GM23248 (cell line): ENCODE results near the gene UPP1.

Source experiments
- EZH2 ChIP-seq: fragments of 200-600 bp; sonication (generic); IDR thresholded peaks from 2 replicates; pipeline ENCODE4 v1.6.1; 2018; ENCODE audit warnings: antibody characterized with exemption, mild to moderate bottlenecking; ENCODE audit not compliant: insufficient read depth, poor library complexity, severe bottlenecking
- EZH2phosphoT487 ChIP-seq: fragments of 200-600 bp; sonication (generic); IDR thresholded peaks from 2 replicates; pipeline ENCODE4 v1.6.1; 2018; ENCODE audit warnings: antibody characterized with exemption, moderate library complexity, mild to moderate bottlenecking, low read depth; ENCODE audit not compliant: insufficient read depth

GRCh38 chr7:48111596-48111995 is 22.5 kb downstream of the UPP1 start:
- TF ChIP-seq EZH2 (no peak), EZH2phosphoT487 (no peak)
